GM23248 (cell line): ENCODE results near the gene EHBP1. TPM values are rescaled to one million over a fixed set of nuclear protein-coding genes. Genes with fewer than 3 reads are reported as not detected.

ENCODE experiments used
- DNase-seq: peaks from one replicate; pipeline ENCODE4 v3.0.0-alpha.2; 2015
- H2AFZ ChIP-seq: fragments of 200-600 bp; sonication (generic); 2 replicates; pipeline ENCODE4 v1.6.1; 2016; ENCODE audit warnings: antibody characterized with exemption
- H3F3A ChIP-seq: fragments of 200-600 bp; sonication (generic); 2 replicates; pipeline ENCODE4 v1.6.1; 2016; ENCODE audit warnings: mild to moderate bottlenecking, antibody characterized with exemption, mixed run types; ENCODE audit not compliant: insufficient read depth
- H3K27ac ChIP-seq: fragments of 200-600 bp; sonication (generic); 2 replicates; pipeline ENCODE4 v1.5.1; 2016; ENCODE audit warnings: mild to moderate bottlenecking
- H3K27me3 ChIP-seq: fragments of 200-600 bp; sonication (generic); replicated peaks from 2 replicates; pipeline ENCODE4 v1.6.1; 2016; ENCODE audit warnings: mild to moderate bottlenecking; ENCODE audit not compliant: insufficient read depth
- H3K36me3 ChIP-seq: fragments of 200-600 bp; sonication (generic); 2 replicates; pipeline ENCODE4 v1.6.1; 2016; ENCODE audit warnings: low read depth, mild to moderate bottlenecking
- H3K4me1 ChIP-seq: fragments of 200-600 bp; sonication (generic); 2 replicates; pipeline ENCODE4 v1.6.1; 2016; ENCODE audit warnings: mild to moderate bottlenecking; ENCODE audit not compliant: insufficient read depth
- H3K4me2 ChIP-seq: fragments of 200-600 bp; sonication (generic); one replicate; pipeline ENCODE4 v1.6.1; 2016; ENCODE audit warnings: mild to moderate bottlenecking; ENCODE audit not compliant: unreplicated experiment
- H3K4me3 ChIP-seq: fragments of 200-600 bp; sonication (generic); 2 replicates; pipeline ENCODE4 v1.5.1; 2016; ENCODE audit warnings: mild to moderate bottlenecking
- H3K79me2 ChIP-seq: fragments of 200-600 bp; sonication (generic); 2 replicates; pipeline ENCODE4 v1.6.1; 2016; ENCODE audit warnings: mild to moderate bottlenecking; ENCODE audit not compliant: insufficient read depth
- H3K9ac ChIP-seq: fragments of 200-600 bp; sonication (generic); 2 replicates; pipeline ENCODE4 v1.6.1; 2016; ENCODE audit warnings: mild to moderate bottlenecking
- H3K9me2 ChIP-seq: fragments of 200-600 bp; sonication (generic); 2 replicates; pipeline ENCODE4 v1.6.1; 2016; ENCODE audit warnings: mixed run types, mild to moderate bottlenecking, moderate library complexity; ENCODE audit not compliant: insufficient read depth
- H3K9me3 ChIP-seq: fragments of 200-600 bp; sonication (generic); one replicate; pipeline ENCODE4 v1.6.1; 2017; ENCODE audit warnings: low read depth
- H4K20me1 ChIP-seq: fragments of 200-600 bp; sonication (generic); 2 replicates; pipeline ENCODE4 v1.6.0; 2016; ENCODE audit not compliant: insufficient read depth
- EZH2 ChIP-seq: fragments of 200-600 bp; sonication (generic); IDR thresholded peaks from 2 replicates; pipeline ENCODE4 v1.6.1; 2018; ENCODE audit warnings: antibody characterized with exemption, mild to moderate bottlenecking; ENCODE audit not compliant: insufficient read depth, poor library complexity, severe bottlenecking
- EZH2phosphoT487 ChIP-seq: fragments of 200-600 bp; sonication (generic); IDR thresholded peaks from 2 replicates; pipeline ENCODE4 v1.6.1; 2018; ENCODE audit warnings: antibody characterized with exemption, moderate library complexity, mild to moderate bottlenecking, low read depth; ENCODE audit not compliant: insufficient read depth
- WGBS, 2 experiments: methylation state at CpG; one replicate each; pipeline ENCODE4 v1.1.6; 2015 to 2017; ENCODE audit warnings: low lambda C conversion rate in 2 of 2, low coverage in 1 of 2; ENCODE audit errors: missing lambda C conversion rate in 2 of 2; 5-methylcytosine and 5-hydroxymethylcytosine counted together
- in situ Hi-C: fragments of 300-500 bp; cut with MboI; formaldehyde crosslinking; loops from 2 replicates; pipeline ENCODE4 v1.15.0; 2020
- polyA plus RNA-seq: library from polyadenylated mRNA; unstranded; fragments of >200 nt; fragmentation: Nextera tagmentation; extraction: Ambion mirVana; gene quantifications from 2 replicates; pipeline ENCODE4 v1.2.1, GENCODE V29; 2016
- total RNA-seq: library from RNA; depleted of rRNA; stranded (reverse); fragments of >200 nt; shearing (Covaris generic); gene quantifications from 2 replicates; pipeline ENCODE4 v1.2.3, GENCODE V29; 2014

The EHBP1 gene
- total and polyA plus RNA-seq, 2 experiments from 2014 or later, result 41.3 to 56.8 TPM

- TF ChIP-seq EZH2phosphoT487 (no peak), EZH2 (no peak)
- H3K4me1 ChIP-seq, result peaks cover 11% of the 10 kb centered on the region
- no peak overlapping the region for H3K4me2 ChIP-seq
- peaks cover 20% of the 10 kb centered on the region; the same call in 1 of the 2 replicates for H3K79me2 ChIP-seq
- no peaks in the 10 kb centered on the region for H3K27me3 ChIP-seq
- no peak overlapping the region for H3K9ac ChIP-seq
- in situ Hi-C loops, result no loop called here
- H3K4me3 ChIP-seq, result no peak overlapping the region
- H3K27ac ChIP-seq, result no peak overlapping the region
- peaks cover 9% of the 10 kb centered on the region; the same call in 1 of the 2 replicates for H3F3A ChIP-seq
- peak; percentile 48 for DNase-seq
- H3K9me2 ChIP-seq, result no peaks in the 10 kb centered on the region
- no peak overlapping the region for H2AFZ ChIP-seq
- no peaks in the 10 kb centered on the region for H4K20me1 ChIP-seq
- peaks cover 18% of the 10 kb centered on the region for H3K36me3 ChIP-seq
- H3K9me3 ChIP-seq, result no peaks in the 10 kb centered on the region
Observed at GRCh38 chr2:62895632-62896009, 190.1 kb downstream of the EHBP1 start.

GRCh38 chr2:62897187-62897827, 191.8 kb downstream of the EHBP1 start:
- no peak for DNase-seq
- H3F3A ChIP-seq, result peaks cover 9% of the 10 kb centered on the region; the same call in 1 of the 2 replicates
- no peak overlapping the region for H3K4me3 ChIP-seq
- H3K27me3 ChIP-seq, result no peaks in the 10 kb centered on the region
- no peak overlapping the region for H2AFZ ChIP-seq
- H4K20me1 ChIP-seq, result no peaks in the 10 kb centered on the region
- no peak overlapping the region for H3K4me2 ChIP-seq
- no peaks in the 10 kb centered on the region for H3K9me3 ChIP-seq
- peaks cover 16% of the 10 kb centered on the region for H3K36me3 ChIP-seq
- no peaks in the 10 kb centered on the region for H3K9me2 ChIP-seq
- H3K4me1 ChIP-seq, result peaks cover 11% of the 10 kb centered on the region
- H3K27ac ChIP-seq, result no peak overlapping the region
- peaks cover 17% of the 10 kb centered on the region; the same call in 1 of the 2 replicates for H3K79me2 ChIP-seq
- in situ Hi-C loops, result no loop called here
- no peak for TF ChIP-seq EZH2
- no peak for TF ChIP-seq EZH2phosphoT487
- no peak overlapping the region for H3K9ac ChIP-seq

- Histone ChIP-seq H3K9me3 (no peaks in the 10 kb centered on the region), H3K4me3 (no peak overlapping the region), H4K20me1 (no peaks in the 10 kb centered on the region), H3K9me2 (no peaks in the 10 kb centered on the region), H3K9ac (no peak overlapping the region), H3K79me2 (peaks cover 43% of the 10 kb centered on the region), H3K36me3 (peaks cover 6% of the 10 kb centered on the region; the same call in 1 of the 2 replicates), H3K4me1 (no peaks in the 10 kb centered on the region), H3F3A (no peaks in the 10 kb centered on the region), H3K27me3 (no peaks in the 10 kb centered on the region), H3K4me2 (no peak overlapping the region), H2AFZ (no peak overlapping the region), H3K27ac (no peak overlapping the region)
- TF ChIP-seq EZH2 (no peak), EZH2phosphoT487 (no peak)
- 97 to 100% methylated on average over 2 of the region's 2 CpGs for WGBS, 2 experiments
- DNase-seq, result no peak
- in situ Hi-C loops, result no loop called here
Observed at GRCh38 chr2:62904344-62904743, 198.8 kb downstream of the EHBP1 start.

GRCh38 chr2:62908145-62908544, 202.6 kb downstream of the EHBP1 start:
- WGBS, 2 experiments, result 96 to 97% methylated on average over 1 of the region's 1 CpG
- H2AFZ ChIP-seq, result no peak overlapping the region
- no peak overlapping the region for H3K27ac ChIP-seq
- H3K4me1 ChIP-seq, result no peaks in the 10 kb centered on the region
- 0 out of 2 replicates have a peak, but pooled peaks cover 6% of the 10 kb centered on the region for H3K36me3 ChIP-seq
- H3K79me2 ChIP-seq, result peaks cover 42% of the 10 kb centered on the region
- H3K4me3 ChIP-seq, result no peak overlapping the region
- no peaks in the 10 kb centered on the region for H3K9me3 ChIP-seq
- DNase-seq, result no peak
- no peaks in the 10 kb centered on the region for H3K27me3 ChIP-seq
- H3F3A ChIP-seq, result no peaks in the 10 kb centered on the region
- no peak overlapping the region for H3K4me2 ChIP-seq
- TF ChIP-seq EZH2phosphoT487 (no peak), EZH2 (no peak)
- in situ Hi-C loops, result no loop called here
- H3K9ac ChIP-seq, result no peak overlapping the region
- no peaks in the 10 kb centered on the region for H4K20me1 ChIP-seq
- H3K9me2 ChIP-seq, result no peaks in the 10 kb centered on the region

GRCh38 chr2:62913311-62913710, 207.8 kb downstream of the EHBP1 start:
- no peak overlapping the region for H3K4me3 ChIP-seq
- H3K27me3 ChIP-seq, result no peaks in the 10 kb centered on the region
- no peak overlapping the region for H3K27ac ChIP-seq
- peaks cover 26% of the 10 kb centered on the region for H3K79me2 ChIP-seq
- TF ChIP-seq EZH2 (no peak), EZH2phosphoT487 (no peak)
- H3K9me3 ChIP-seq, result no peaks in the 10 kb centered on the region
- DNase-seq, result no peak
- H3F3A ChIP-seq, result no peaks in the 10 kb centered on the region
- H3K9ac ChIP-seq, result no peak overlapping the region
- H2AFZ ChIP-seq, result no peak overlapping the region
- no peaks in the 10 kb centered on the region for H4K20me1 ChIP-seq
- no peak overlapping the region for H3K4me2 ChIP-seq
- H3K4me1 ChIP-seq, result 0 out of 2 replicates have a peak, but pooled peaks cover 5% of the 10 kb centered on the region
- in situ Hi-C loops, result no loop called here
- no peaks in the 10 kb centered on the region for H3K9me2 ChIP-seq
- peaks cover 10% of the 10 kb centered on the region; the same call in 1 of the 2 replicates for H3K36me3 ChIP-seq
